HG03066 (cell line): ENCODE results near the gene STK24.

Experiments
- ATAC-seq: cut with Tn5 transposase; IDR thresholded peaks from one replicate; pipeline ENCODE4 v1.9.1; 2021; ENCODE audit warnings: low read depth; ENCODE audit not compliant: unreplicated experiment

The STK24 gene

DNA sequence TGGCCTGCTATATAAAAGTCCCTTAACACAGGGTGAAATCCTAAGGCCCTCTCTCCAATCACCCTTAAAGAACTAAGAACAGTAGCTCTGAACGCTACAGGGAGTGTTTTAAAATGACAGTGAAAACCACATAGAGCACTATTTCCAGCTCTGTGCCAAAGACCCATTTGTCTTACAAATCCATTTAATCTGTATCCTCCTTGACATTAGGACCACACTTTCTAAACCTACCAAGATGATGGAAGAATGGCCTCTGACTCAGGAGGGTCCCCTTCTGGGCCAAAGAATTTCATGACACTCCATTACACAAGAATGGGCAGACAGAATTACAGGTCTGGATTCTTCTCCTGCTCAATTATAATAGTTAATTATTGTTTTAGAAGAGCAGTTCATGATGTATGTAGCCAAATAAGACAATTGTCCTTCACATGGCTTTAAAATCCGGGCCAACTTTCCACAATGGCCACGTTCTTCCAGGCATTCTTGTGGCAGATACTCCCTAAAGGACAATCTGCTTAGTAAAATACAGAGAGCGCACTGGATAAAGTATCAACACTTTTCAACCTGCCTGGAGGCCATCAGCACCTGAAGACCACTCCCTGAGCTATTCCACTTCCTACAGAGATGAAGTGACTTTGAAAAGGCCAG is 61.0 kb downstream of the STK24 start:
- ATAC-seq, result no peak

DNA sequence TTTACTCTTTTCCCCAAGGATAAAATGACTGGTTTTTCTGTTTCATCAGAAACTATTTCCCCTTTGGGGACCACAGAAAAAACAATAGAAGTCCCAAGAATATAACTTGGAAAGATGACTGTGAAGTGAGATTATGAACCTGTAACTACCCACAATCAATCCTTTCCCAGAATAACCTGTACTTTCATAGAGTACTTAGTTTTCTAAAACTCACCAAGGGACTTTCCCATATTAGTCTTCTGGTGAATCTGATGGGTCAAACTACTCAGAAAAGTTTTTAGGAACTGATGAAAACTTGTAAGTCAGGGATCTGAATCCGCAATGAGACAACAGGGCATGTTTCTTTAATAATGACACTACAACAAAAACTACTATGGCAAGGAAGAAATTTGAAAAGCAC is 62.6 kb downstream of the STK24 start:
- no peak for ATAC-seq

DNA sequence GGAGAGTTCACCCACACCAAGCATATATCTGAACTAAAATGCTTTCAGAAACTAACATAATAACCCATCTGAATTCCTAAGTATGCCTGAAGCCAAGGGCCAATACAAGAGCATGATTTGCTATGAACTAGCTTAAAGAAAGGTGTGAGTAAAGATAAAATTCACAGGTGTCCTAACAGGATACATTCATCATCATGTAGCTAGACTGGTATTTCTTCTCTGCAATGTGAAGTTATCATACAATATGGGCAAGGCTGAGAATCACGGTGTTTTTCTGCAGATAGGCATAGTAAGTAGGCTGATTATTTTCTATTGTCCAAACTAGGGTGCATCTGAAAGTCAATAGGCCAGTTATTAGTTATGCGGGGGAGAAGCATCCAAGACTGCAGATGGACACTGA is 63.1 kb downstream of the STK24 start:
- no peak for ATAC-seq

DNA sequence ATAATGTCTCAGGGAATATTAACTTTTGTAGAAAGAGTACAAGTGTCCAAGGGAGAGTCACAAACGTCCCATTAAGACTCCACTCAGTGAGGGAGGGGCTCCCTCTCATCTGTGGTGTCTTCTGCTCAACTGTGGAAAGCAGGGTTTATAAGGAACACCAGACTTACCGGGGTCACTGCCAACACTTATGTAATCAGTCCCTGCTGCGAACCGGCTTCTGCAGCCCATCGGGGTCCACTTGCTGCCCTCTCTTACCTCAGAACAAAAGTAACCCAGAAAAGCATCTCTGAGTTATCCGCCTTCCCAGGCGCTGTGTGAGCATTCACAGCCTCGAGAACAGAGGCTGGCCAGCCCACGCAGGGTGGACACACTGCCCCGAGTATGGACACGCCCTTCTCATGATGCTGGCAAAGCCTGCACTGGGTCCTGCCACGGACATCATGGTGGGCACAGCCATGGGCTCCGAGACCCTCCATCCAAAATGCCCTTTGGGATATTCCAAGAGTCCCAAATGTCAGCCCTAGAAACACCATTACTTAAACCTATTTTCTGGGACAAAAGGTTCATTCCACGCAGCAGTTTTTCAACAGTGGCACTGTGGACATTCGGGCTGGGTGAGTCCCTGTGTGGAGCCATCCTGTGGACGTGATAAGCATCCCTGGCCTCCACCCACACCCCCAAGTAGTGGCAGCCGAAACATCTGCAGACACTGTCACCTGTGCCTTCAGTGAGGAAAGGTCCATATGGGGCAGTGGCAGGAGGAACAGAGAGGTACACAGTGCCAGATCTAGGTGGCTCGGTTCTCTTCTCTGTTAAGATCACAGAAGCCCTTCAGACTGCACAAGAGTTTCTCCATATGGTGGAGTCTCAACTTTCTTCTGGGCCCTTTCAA is 63.9 kb downstream of the STK24 start:
- no peak for ATAC-seq

DNA sequence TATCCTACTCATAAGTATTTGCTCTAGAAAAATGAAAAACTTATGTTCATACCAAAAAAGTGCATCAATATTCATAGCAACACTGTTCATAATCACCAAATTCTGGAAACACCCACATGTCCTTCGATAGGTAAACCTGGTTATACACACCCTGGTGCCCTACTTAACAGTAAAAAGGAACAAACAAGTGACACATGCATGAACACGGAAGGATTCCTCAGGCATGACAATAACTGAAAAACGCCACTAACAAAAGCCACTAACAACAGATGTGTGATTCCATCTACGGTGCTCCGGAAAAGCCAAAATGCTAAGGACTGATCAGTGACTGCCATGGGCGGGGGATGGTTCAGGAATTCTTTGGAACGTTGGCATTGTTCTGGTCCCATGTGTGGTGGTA is 65.5 kb downstream of the STK24 start:
- ATAC-seq, result no peak

DNA sequence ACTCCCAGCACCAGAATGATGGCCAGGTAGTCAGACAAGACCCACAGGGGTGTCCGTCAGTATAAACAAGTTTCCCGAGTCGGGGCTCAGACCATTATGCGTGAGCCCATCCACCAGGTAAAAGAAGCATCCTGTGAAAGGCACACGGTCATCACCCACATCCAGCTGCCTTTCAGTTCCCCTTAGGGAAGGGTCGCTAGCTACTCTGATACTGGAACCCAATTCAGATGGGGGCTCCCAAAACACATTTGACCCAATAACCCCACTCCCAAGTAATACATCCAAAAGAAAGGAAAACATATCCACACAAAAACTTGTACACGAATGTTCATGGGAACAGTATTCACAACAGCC is 66.8 kb downstream of the STK24 start:
- ATAC-seq, result no peak

DNA sequence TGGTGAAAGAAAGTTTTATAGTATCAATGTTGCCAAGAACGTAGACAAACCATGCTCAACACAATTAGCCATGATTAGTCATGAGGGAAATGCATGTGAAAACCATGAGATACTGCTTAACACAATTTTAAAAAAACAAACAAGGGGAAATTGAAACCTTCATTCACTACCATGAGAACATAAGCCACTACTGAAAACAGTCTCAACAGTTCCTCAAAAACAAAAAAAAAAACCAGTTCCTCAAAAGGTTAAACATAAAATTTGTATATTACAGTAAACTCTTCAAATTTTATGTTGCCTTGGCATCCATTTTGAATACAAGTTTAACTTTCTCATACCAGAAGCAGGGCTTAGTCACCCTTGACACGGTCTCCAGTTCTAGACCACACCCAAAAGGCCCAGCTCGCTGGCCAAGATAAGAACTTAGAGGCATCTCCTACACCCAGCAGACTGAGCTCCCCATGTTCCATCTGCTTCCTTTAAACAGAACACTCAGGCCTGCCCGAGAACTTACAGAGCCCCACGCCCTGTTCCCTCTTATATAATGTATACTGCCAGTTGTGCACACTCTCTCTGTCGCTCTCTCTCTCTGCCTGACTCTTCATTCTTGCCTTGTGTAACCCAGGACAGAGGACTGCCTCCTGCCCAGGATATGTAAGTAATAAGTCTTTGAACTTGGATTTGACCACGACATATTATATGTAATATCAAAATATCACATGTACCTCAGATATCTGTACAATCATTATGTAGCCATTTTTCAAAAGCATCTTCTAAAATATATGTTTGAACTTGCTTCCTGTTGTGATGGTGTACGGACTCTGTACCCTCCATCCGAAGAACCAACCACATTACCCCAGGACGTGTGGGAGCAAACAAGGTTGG is 67.4 kb downstream of the STK24 start:
- peak; percentile 41 for ATAC-seq

DNA sequence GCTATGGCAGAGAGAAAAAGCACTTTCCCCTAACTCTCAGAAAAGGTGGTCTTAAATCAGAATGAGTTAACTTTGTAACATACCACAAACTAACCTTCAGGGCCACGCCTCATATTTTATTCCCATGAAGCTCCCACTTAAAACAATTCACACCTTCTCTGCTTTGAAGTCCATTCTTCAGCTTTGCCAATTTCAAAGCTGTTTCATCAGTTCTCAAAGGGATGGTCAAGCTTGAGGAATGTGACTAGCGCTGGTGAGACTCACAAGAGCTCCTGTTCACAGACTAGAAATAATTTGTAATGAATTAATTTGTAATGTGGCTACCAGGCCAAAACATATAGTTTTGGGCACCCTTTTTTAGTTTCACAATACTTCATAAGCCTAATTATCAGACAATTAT is 68.2 kb downstream of the STK24 start:
- no peak for ATAC-seq

DNA sequence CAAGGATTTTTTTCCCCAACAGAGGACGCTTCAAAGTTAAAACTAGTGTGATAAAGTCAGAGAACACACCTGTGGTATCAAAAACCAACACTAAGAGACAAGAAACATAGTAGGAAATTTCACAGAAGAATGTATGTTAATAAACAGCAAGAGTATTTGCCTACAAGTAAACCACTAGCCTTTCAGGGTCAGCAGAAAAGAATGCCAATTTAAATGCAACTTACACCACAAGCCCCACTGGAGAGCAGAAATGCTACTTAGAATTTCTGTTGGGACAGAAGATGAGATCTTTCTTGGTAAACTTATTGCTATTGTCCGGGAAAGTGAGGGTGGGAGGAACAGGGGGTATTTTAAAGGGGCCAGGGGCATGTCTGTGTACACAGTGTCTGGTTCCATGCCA is 68.6 kb downstream of the STK24 start:
- no peak for ATAC-seq

DNA sequence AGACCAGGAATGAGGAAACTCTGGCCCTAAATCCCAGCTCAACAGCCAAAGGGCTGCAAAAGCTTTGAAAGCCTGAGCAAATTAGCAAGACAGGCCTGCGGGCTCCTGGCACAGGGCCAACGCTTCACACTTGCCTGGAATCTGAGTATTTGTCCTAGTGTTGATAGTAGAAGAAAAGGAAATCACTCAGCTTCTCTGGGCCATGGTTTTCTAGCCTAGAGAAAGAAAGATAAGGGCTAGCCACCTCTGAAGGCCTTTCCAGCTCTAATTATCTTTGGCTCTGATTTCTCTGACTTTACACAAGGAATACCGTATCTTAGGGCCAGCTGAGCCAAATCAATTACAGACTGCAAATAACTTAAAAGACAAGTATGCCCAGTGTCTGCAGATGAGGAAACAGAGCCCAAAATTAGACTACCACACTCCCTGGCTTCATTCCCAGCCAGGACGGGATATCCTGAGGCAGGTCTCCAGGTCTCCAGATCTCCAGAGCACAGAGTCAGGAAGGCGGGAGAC is 69.6 kb downstream of the STK24 start:
- no peak for ATAC-seq

DNA sequence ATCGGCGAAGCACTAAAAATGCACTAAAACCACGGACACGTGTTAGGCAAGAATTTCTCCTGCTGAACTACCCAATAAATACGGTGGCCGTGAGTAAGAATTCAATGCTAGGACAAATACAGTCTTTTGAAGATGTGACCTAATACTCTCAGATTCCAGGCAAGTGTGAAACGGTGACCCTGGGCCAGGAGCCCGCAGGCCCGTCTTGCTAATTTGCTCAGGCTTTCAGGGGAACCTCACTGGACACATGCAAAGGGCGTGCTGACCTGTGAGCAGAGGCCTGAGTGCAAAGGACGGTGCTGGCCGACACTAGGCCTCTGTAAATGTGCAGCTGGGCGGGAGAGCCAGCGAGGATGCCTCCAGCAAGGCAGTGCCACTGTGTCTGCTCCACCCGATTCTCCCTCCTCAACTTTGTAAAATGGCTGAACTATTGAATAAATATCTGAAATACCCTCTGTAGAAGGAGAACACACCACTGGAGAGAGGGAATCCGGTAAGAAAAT is 70.1 kb downstream of the STK24 start:
- no peak for ATAC-seq

DNA sequence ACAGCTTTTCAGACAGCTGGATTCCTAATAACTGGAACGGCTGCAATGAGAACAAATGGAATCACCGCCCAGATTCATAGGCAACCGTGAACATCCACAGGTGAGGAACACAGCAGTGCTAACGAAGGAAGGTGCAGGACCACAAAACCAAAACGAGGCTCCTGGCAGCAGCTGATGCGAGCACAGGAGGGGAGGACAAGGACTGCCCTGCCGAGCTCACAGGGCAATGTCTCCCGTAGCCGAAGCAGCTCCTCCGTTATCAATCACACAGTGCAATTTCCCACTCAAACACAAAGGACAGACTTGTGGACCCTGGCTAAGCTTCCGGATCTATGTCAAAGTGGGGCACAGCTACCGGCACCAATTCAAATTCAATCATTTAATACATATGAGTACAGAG is 70.6 kb downstream of the STK24 start:
- no peak for ATAC-seq

DNA sequence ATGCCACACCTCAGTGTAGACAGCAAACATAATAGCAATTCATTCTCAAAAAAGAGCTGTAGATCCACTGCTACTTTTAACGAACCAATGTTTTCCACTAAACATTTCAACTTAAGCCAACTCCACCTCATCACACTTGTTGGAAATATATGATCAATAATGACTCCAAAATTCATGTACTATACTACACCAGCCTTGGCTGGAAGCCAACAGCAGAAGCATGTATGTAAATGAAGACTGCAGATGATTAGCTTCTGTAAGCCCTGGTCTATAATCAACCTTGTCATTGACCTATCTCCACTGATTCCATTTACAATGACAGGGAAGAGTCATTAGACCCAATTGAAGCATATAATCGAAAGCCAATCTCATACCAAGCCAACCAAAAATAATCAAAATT is 71.7 kb downstream of the STK24 start:
- no peak for ATAC-seq

DNA sequence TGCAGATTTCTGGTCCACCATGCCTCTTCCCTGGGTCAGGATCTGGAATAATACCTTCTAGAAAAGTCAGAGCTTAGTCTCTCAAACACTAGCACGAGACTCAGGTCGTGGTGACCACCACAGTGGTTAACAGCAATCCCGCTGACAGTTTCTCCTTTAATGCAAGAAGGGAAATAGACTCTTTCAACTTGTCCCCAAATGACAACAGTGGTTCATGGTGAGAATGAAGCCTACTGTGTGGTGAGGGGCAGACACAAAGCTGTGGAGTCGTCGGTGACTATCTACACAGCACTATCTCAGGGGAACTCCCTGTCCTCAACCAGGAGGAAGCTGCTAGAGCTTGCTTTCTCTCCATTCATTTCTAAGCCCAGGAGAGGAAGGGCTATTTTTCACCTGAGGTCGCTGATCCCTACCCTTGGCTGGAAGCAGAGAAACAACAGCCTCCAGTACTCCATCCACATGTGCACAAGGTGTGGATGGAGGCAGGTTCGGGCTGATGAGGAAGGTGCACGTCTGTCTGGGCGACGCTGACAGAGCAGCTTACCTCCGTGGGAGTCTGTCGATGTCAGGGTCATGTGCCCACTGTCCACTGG is 72.4 kb downstream of the STK24 start:
- ATAC-seq, result peak; percentile 51

DNA sequence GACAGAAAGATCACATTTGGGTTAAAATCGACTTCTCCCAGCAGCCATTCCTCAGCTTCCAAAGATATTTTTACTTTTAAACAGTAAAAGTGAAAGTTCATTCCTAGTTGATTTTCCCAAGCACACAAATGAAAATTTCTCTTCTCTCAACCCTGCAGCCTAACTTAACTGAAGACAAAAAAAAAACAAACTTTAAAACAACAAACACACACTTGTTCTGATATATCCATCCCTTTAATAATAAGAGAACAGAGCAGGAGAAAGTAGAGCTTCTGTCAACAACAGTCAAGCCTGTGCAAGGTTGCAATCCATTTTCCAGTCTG is 72.9 kb downstream of the STK24 start:
- no peak for ATAC-seq

DNA sequence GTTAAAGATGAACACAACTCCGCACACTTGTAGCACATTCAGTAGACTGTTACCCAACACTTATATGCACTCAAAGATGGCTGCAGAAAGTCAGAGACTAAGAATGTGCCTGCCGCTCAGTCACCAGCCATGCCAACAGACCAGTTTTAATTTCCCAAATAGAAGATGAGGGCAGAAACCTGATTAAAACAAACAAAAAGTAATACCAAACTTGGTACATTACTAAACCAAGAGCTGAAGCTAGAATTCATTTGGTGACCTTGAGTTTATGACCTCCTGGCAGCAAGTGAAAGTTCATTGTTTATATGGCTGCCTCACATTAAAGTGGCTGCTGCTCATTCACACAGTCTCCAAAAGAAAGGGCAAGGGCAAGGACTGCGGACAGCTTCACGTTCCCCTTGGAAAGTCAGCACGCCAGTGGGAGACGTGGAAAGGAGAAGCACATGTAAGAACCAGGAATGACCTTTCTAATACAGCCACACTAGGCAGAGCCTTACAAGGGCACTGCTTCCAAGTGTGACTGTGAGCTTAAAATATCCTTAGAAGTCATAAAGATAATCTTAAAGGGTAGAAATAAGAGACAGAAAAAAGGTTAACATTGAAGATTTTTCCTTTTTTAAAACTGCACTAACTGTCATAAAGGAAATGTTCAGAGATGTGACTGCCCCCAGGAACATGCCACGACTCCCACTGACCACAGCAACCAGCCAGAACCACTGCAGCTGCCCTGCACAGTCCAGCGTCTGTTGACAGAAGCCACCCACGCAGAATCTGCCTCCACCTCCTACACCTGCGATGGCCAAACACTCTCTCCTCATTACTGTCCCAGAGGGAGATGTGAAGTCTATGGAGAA is 73.5 kb downstream of the STK24 start:
- ATAC-seq, result no peak

DNA sequence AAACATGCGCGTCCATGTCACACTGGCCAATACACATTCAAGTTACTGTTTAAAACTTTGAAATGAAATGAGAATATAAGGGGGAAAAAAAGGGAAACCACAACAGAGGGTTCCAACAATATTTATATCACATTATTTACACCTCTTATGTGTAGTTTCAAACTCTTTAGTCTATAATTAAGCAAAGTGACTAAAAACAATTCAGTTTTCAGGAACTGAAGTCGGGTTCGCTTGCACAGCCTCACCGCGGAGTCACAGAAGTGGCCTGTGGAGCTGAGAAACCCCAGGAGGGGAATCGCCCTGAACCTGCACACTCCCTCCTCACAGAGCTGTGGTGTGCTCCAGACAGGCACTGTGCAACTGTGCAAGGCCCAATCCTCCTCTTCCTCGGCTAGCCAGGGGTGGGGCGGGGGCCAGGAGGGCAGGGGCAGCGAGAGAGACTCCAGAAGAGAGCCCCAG is 75.9 kb downstream of the STK24 start:
- peak; percentile 68 for ATAC-seq

DNA sequence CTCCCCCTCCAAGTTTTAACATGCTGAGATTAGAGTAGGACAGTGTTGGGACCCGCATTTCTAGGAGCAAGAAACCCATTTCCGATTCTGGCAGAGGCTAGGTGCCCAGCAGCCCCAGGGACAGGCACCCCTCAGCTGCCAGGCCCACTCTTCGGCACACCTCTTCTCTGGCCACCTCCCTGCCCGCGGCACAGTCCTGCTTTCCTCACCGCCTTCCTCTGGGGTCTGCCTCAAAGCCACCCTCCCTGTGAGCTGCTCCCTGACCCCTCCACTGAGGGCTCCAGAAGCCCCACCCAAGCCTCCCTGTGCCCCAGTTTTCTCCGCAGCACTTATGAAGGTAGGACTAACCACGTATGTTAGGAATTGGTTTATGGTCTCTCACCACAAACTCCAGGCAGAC is 79.9 kb downstream of the STK24 start:
- ATAC-seq, result no peak

DNA sequence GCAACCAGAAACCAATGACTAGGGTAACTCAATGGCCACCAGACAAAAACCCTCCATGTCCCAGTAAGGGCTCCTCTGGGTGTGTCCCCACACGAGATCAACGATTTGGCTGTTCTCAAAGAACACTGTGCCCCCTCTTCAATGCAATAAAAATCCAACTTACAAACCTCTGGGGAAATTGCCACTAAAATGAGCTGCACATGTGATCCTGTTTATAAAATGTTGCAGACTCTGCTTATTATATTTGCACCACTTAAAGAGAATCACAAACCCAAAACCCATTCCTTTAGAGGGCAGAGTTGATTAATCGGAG is 80.5 kb downstream of the STK24 start:
- ATAC-seq, result no peak
